HFFc6 (cell line): Measurements from ENCODE around the gene ADTRP. TPM values are rescaled to one million over a fixed set of nuclear protein-coding genes. Genes with fewer than 3 reads are reported as not detected.

Experiments
- DNase-seq: peaks from one replicate; pipeline ENCODE4 v3.0.0-alpha.2; 2018
- H3K27ac Mint-ChIP-seq: 2 replicates; pipeline ENCODE4 v1.8.0; 2020; ENCODE audit warnings: mild to moderate bottlenecking, mixed read lengths
- H3K27me3 Mint-ChIP-seq: 2 replicates; pipeline ENCODE4 v1.8.0; 2021; ENCODE audit warnings: mild to moderate bottlenecking, moderate library complexity, mixed read lengths; ENCODE audit not compliant: insufficient read depth
- H3K36me3 Mint-ChIP-seq: 2 replicates; pipeline ENCODE4 v1.8.0; 2021; ENCODE audit warnings: low read depth, mixed read lengths
- H3K4me1 Mint-ChIP-seq: 2 replicates; pipeline ENCODE4 v1.8.0; 2020; ENCODE audit warnings: low read depth, mixed read lengths
- H3K4me3 Mint-ChIP-seq: 2 replicates; pipeline ENCODE4 v1.8.0; 2020; ENCODE audit warnings: mild to moderate bottlenecking, moderate library complexity, mixed read lengths
- H3K9me3 Mint-ChIP-seq: 2 replicates; pipeline ENCODE4 v1.8.0; 2020; ENCODE audit warnings: mild to moderate bottlenecking, mixed read lengths
- total RNA-seq, 6 experiments: library from RNA; stranded (reverse); fragmentation: NEBNext Ultra II Directional; extraction: Animal tissue kit (Norgen Biotek cat#: 25700); gene quantifications; 2 replicates in 1 of 6; 3 replicates in 5 of 6; pipeline ENCODE4 v1.2.3, GENCODE V29; 2021
- TF ChIP-seq, protein P1 (sequence below): fragments of 200-600 bp; sonication (generic); IDR thresholded peaks from 2 replicates; pipeline ENCODE4 v1.5.0; 2021; ENCODE audit warnings: antibody characterized with exemption, mild to moderate bottlenecking

ADTRP gene
- total RNA-seq, 6 experiments from 2014 or later: 0.24 to 0.99 (median 0.84) TPM

DNA sequence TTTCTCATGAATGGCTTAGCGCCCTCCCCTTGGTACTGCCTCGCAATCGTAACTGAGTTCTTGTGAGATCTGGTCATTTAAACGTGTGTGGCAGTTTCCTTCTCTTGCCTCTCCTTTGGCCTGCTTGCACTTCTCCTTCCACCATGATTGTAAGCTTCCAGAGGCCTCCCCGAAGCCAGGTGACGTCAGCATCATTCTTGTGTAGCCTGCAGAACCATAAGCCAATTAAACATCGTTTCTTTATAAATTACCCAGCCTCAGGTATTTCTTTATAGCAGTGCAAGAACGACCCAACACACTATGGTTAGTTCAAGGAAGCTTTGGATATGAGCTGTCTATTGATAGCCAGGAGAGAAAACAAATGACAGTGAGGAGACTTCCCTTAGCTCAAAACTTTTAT lies 29.5 kb upstream of the ADTRP start:
- DNase-seq: no peak
- no peak overlapping the region for H3K4me3 Mint-ChIP-seq
- no peaks in the 10 kb centered on the region for H3K9me3 Mint-ChIP-seq
- H3K36me3 Mint-ChIP-seq: no peaks in the 10 kb centered on the region
- H3K27ac Mint-ChIP-seq: no peak overlapping the region
- H3K4me1 Mint-ChIP-seq: peaks cover 29% of the 10 kb centered on the region
- H3K27me3 Mint-ChIP-seq: peaks cover 4% of the 10 kb centered on the region
- TF ChIP-seq, protein P1, sequence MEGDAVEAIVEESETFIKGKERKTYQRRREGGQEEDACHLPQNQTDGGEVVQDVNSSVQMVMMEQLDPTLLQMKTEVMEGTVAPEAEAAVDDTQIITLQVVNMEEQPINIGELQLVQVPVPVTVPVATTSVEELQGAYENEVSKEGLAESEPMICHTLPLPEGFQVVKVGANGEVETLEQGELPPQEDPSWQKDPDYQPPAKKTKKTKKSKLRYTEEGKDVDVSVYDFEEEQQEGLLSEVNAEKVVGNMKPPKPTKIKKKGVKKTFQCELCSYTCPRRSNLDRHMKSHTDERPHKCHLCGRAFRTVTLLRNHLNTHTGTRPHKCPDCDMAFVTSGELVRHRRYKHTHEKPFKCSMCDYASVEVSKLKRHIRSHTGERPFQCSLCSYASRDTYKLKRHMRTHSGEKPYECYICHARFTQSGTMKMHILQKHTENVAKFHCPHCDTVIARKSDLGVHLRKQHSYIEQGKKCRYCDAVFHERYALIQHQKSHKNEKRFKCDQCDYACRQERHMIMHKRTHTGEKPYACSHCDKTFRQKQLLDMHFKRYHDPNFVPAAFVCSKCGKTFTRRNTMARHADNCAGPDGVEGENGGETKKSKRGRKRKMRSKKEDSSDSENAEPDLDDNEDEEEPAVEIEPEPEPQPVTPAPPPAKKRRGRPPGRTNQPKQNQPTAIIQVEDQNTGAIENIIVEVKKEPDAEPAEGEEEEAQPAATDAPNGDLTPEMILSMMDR: no peak

DNA sequence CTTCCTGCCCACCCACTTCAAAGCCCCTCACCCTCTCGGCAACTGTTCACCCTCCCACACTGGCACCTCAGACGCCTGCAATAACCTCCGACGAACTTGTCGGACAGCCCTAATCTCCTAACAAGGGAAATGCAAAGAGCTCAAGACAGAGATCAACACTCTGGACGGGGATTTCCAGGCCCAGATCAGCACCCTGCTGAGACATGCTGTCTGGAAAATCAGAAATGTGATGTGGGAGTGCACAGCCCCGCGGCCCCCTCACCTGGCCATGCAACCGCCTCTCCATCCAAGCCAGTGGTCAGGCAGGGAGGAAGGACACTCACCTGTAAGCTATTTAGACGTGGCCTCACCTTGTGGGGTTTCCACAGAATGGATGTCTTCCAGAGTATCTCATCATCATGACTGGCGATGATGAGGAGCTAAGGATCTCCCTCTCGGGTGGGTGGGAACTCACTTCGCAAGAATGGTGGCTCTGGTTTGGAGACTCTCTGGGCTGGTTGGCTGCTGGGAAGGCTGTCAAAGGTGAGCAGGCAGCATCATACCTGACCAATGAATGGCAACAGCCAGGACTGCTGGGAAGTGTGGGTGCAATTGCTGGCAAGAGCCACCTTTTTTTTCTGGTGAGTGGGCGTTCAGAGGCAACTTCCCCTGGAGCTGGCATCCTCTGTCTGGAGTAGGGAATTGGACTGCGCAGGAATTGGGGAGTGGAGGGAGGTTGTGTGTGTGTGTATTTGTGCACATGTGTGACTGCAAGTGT lies 28.1 kb upstream of the ADTRP start:
- no peak for DNase-seq
- Mint-ChIP-seq H3K4me1 (peaks cover 29% of the 10 kb centered on the region), H3K9me3 (no peaks in the 10 kb centered on the region), H3K27me3 (peaks cover 4% of the 10 kb centered on the region), H3K27ac (no peak overlapping the region), H3K4me3 (no peak overlapping the region), H3K36me3 (no peaks in the 10 kb centered on the region)
- TF ChIP-seq, protein P1: no peak

DNA sequence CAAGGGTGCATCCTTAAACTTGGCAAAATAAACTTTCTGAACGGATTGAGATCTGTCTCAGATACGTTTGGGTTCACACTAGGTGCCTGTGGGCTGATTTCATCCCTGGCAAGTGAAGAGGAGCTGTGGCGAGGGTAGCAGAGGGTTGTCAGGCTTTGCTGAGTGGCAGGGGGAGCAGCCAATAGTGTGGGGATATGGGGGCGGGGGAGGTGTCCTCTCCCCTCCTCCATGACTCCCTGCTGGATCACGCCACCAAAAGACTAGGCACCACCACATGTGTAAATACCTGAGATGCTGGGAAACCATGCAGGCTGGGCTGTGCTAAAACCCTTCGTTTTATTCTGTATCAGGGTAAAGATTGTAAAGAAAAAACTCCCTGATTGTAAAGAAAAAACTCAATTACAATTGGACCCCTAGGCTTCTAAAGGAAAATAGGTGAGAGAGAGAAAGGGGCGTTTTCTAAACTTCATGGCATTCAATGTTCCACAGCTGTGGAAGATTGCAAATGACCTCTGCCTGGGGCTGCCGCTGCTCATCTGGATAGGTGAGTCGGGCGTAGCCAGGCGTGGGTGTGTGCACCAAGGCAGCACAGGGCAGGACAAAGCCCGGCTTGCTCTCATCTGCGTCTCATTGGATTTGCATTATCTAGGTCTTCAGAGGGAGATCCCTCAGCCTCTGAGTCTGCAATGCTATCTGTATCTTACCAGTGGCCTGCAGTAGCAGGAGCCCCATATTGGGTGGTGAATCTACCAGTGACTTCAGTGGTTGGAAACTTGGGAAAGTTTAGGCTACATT lies 26.9 kb upstream of the ADTRP start:
- H3K36me3 Mint-ChIP-seq: no peaks in the 10 kb centered on the region
- no peaks in the 10 kb centered on the region for H3K9me3 Mint-ChIP-seq
- H3K4me1 Mint-ChIP-seq: peaks cover 24% of the 10 kb centered on the region
- DNase-seq: no peak
- TF ChIP-seq, protein P1: no peak
- peaks cover 1% of the 10 kb centered on the region for H3K27me3 Mint-ChIP-seq
- no peak overlapping the region for H3K4me3 Mint-ChIP-seq
- no peak overlapping the region for H3K27ac Mint-ChIP-seq

GRCh38 chr6:11804701-11805100 lies 26.1 kb upstream of the ADTRP start:
- no peak overlapping the region for H3K27ac Mint-ChIP-seq
- H3K27me3 Mint-ChIP-seq: peaks cover 1% of the 10 kb centered on the region
- no peak for DNase-seq
- no peaks in the 10 kb centered on the region for H3K36me3 Mint-ChIP-seq
- TF ChIP-seq, protein P1: no peak
- H3K4me1 Mint-ChIP-seq: peaks cover 17% of the 10 kb centered on the region
- no peaks in the 10 kb centered on the region for H3K9me3 Mint-ChIP-seq
- no peak overlapping the region for H3K4me3 Mint-ChIP-seq

GRCh38 chr6:11804135-11804534 lies 25.5 kb upstream of the ADTRP start:
- no peak for DNase-seq
- H3K9me3 Mint-ChIP-seq: no peaks in the 10 kb centered on the region

More at GRCh38 chr6:11804135-11804534, 25.5 kb upstream of the ADTRP start:
- TF ChIP-seq, protein P1: no peak
- peaks cover 11% of the 10 kb centered on the region for H3K4me1 Mint-ChIP-seq
- peaks cover 1% of the 10 kb centered on the region for H3K27me3 Mint-ChIP-seq
- no peak overlapping the region for H3K4me3 Mint-ChIP-seq
- no peak overlapping the region for H3K27ac Mint-ChIP-seq
- no peaks in the 10 kb centered on the region for H3K36me3 Mint-ChIP-seq
